ENCODE results near the gene HBB.
"Not testable (repeated sequence)": the region's sequence is repeated elsewhere in the genome, so short reads cannot be mapped to it uniquely, and the experiment has no call there.

DNA sequence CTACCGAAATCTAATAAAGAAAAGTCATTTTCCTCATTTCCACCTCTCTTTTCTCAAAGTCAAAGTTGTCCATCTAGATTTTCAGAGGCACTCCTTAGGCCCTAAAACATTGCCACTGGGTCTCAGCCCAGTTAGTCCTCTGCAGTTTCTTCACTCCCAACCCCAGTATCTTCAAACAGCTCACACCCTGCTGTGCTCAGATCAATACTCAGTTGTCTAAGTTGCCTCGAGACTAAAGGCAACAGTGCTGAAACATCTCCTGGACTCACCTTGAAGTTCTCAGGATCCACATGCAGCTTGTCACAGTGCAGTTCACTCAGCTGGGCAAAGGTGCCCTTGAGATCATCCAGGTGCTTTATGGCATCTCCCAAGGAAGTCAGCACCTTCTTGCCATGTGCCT is 27.2 kb upstream of the HBB start:
- TF ChIP-seq, protein P1, sequence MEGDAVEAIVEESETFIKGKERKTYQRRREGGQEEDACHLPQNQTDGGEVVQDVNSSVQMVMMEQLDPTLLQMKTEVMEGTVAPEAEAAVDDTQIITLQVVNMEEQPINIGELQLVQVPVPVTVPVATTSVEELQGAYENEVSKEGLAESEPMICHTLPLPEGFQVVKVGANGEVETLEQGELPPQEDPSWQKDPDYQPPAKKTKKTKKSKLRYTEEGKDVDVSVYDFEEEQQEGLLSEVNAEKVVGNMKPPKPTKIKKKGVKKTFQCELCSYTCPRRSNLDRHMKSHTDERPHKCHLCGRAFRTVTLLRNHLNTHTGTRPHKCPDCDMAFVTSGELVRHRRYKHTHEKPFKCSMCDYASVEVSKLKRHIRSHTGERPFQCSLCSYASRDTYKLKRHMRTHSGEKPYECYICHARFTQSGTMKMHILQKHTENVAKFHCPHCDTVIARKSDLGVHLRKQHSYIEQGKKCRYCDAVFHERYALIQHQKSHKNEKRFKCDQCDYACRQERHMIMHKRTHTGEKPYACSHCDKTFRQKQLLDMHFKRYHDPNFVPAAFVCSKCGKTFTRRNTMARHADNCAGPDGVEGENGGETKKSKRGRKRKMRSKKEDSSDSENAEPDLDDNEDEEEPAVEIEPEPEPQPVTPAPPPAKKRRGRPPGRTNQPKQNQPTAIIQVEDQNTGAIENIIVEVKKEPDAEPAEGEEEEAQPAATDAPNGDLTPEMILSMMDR (IDR thresholded peaks at IDR 0.05), result not testable (repeated sequence)
- TF ChIP-seq POLR2A (IDR thresholded peaks at IDR 0.05), result not testable (repeated sequence)
